Endometrium (tissue), 2 donors: Measurements from ENCODE around the gene HSCB.
"Not testable (repeated sequence)": the region's sequence is repeated elsewhere in the genome, so short reads cannot be mapped to it uniquely, and the experiment has no call there.

Experiments
- FAIRE-seq: peaks from 2 replicates; lab custom pipeline; 2012; peaks lifted over from hg19 to GRCh38; lab: Jason Lieb, UNC
- donor health status: control.
- donor health status: control.

The HSCB gene

GRCh38 chr22:28741785-28742561 is at the start of gene HSCB, which contains the start of gene CHEK2:
TSS of gene HSCB (plus strand) at chr22:28742039. CDS start at chr22:28742096, 57 bp downstream.
TSS of gene CHEK2 (minus strand) at chr22:28741820. CDS start at chr22:28734721, 7,099 bp downstream.
- FAIRE-seq, result peak; percentile 99

- FAIRE-seq, result not testable (repeated sequence)
Measured at GRCh38 chr22:28693041-28693760, 48.6 kb upstream of the HSCB start.

- no peak for FAIRE-seq
Measured at GRCh38 chr22:28702891-28703290, 38.9 kb upstream of the HSCB start.

- FAIRE-seq, result no peak
Measured at GRCh38 chr22:28703436-28703835, 38.4 kb upstream of the HSCB start.

- FAIRE-seq, result no peak
Measured at GRCh38 chr22:28706845-28707244, 35.0 kb upstream of the HSCB start.

GRCh38 chr22:28710107-28710506 is 31.7 kb upstream of the HSCB start:
- no peak for FAIRE-seq

GRCh38 chr22:28710576-28711191 is 31.2 kb upstream of the HSCB start:
- FAIRE-seq, result no peak

- no peak for FAIRE-seq
Measured at GRCh38 chr22:28711341-28711740, 30.5 kb upstream of the HSCB start.

- peak; percentile 53 for FAIRE-seq
Measured at GRCh38 chr22:28711820-28712777, 29.7 kb upstream of the HSCB start.

GRCh38 chr22:28714043-28714628 is 27.7 kb upstream of the HSCB start:
- FAIRE-seq, result no peak

- no peak for FAIRE-seq
Measured at GRCh38 chr22:28715611-28716010, 26.2 kb upstream of the HSCB start.

- no peak for FAIRE-seq
Measured at GRCh38 chr22:28716686-28717085, 25.2 kb upstream of the HSCB start.

GRCh38 chr22:28718044-28718443 is 23.8 kb upstream of the HSCB start:
- FAIRE-seq, result no peak

- no peak for FAIRE-seq
Measured at GRCh38 chr22:28728002-28728401, 13.8 kb upstream of the HSCB start.

- no peak for FAIRE-seq
Measured at GRCh38 chr22:28728621-28729313, 13.1 kb upstream of the HSCB start.

- no peak for FAIRE-seq
Measured at GRCh38 chr22:28730179-28730578, 11.7 kb upstream of the HSCB start.

GRCh38 chr22:28734393-28734792 is 7.4 kb upstream of the HSCB start:
- FAIRE-seq, result no peak

GRCh38 chr22:28736301-28737155 is 5.3 kb upstream of the HSCB start:
- no peak for FAIRE-seq

GRCh38 chr22:28737701-28738100 is 4.1 kb upstream of the HSCB start:
- no peak for FAIRE-seq

GRCh38 chr22:28738876-28739275 is 3.0 kb upstream of the HSCB start:
- not testable (repeated sequence) for FAIRE-seq
